Panc1 (cell line): ENCODE data around the gene KCNJ12.

Experiments used
- CTCF ChIP-seq: fragments of 450-650 bp; IDR thresholded peaks from 2 replicates; pipeline ENCODE4 v1.5.1; 2017; ENCODE audit warnings: mild to moderate bottlenecking
- TCF7L2 ChIP-seq: IDR thresholded peaks from 2 replicates; pipeline ENCODE4 v1.6.1; 2011; ENCODE audit warnings: mild to moderate bottlenecking, low read depth, low read length, inconsistent platforms

GRCh38 chr17:21368545-21369246 is 7.5 kb upstream of the KCNJ12 start:
- TF ChIP-seq TCF7L2 (no peak), CTCF (no peak)
